ENCODE results near the gene NBEAL2. TPM values are rescaled to one million over a fixed set of nuclear protein-coding genes. Genes with fewer than 3 reads are reported as not detected.

The NBEAL2 gene
- polyA plus RNA-seq, 1 donor from 2014 or later, result 3.3 TPM

GRCh38 chr3:46993292-46993691 lies 13.8 kb downstream of the NBEAL2 start:
- H3K79me2 ChIP-seq (replicated peaks; ENCODE audit: insufficient read depth, low read length), result no peaks in the 10 kb centered on the region
- H3K36me3 ChIP-seq (ENCODE audit: insufficient read depth, low read length), result no peaks in the 10 kb centered on the region
- H3F3A ChIP-seq (ENCODE audit: insufficient read depth, low read length, poor library complexity, severe bottlenecking), result no peaks in the 10 kb centered on the region
- H2AFZ ChIP-seq (ENCODE audit: low read depth, low read length), result no peak overlapping the region
- no peaks in the 10 kb centered on the region for H4K20me1 ChIP-seq (ENCODE audit: insufficient read depth)
- H3K27me3 ChIP-seq (ENCODE audit: insufficient read depth, low read depth, low read length), result no peaks in the 10 kb centered on the region
- no peak overlapping the region for H3K27ac ChIP-seq (ENCODE audit: low read length)
- H3K9me3 ChIP-seq (ENCODE audit: low read length), result no peaks in the 10 kb centered on the region
- no peaks in the 10 kb centered on the region for H3K9me2 ChIP-seq (ENCODE audit: insufficient read depth, low read length)
- no peak overlapping the region for H3K4me2 ChIP-seq (ENCODE audit: low read length)
- H3K9ac ChIP-seq (ENCODE audit: low read length), result no peak overlapping the region
- H3K4me3 ChIP-seq (ENCODE audit: low read length), result no peak overlapping the region
- TF ChIP-seq EP300 (conservative IDR thresholded peaks at IDR 0.05; ENCODE audit: poor library complexity, severe bottlenecking), result no peak
- TF ChIP-seq REST (IDR thresholded peaks at IDR 0.05; ENCODE audit: borderline replicate concordance), result no peak
- no peak for TF ChIP-seq TAF1 (IDR thresholded peaks at IDR 0.05; ENCODE audit: low read depth)
- no peak for TF ChIP-seq CTCF (IDR thresholded peaks at IDR 0.05; ENCODE audit: poor library complexity, severe bottlenecking)
- no peak for TF ChIP-seq EZH2 (IDR thresholded peaks at IDR 0.05; ENCODE audit: borderline replicate concordance, insufficient read depth, low read length, poor library complexity, severe bottlenecking)
- TF ChIP-seq SMC3 (conservative IDR thresholded peaks at IDR 0.05; ENCODE audit: poor library complexity), result no peak

- no peaks in the 10 kb centered on the region for H3F3A ChIP-seq (ENCODE audit: insufficient read depth, low read length, poor library complexity, severe bottlenecking)
- TF ChIP-seq CTCF (IDR thresholded peaks at IDR 0.05; ENCODE audit: poor library complexity, severe bottlenecking), result no peak
- no peak for TF ChIP-seq RAD21 (conservative IDR thresholded peaks at IDR 0.05)
- no peak for TF ChIP-seq EZH2 (IDR thresholded peaks at IDR 0.05; ENCODE audit: borderline replicate concordance, insufficient read depth, low read length, poor library complexity, severe bottlenecking)
- no peak for TF ChIP-seq MXI1 (conservative IDR thresholded peaks at IDR 0.05; ENCODE audit: poor library complexity, severe bottlenecking)
- TF ChIP-seq EP300 (conservative IDR thresholded peaks at IDR 0.05; ENCODE audit: poor library complexity, severe bottlenecking), result no peak
- TF ChIP-seq POLR2AphosphoS5 (IDR thresholded peaks at IDR 0.05), result no peak
- no peak for TF ChIP-seq TAF1 (IDR thresholded peaks at IDR 0.05; ENCODE audit: low read depth)
- no peak for TF ChIP-seq SMC3 (conservative IDR thresholded peaks at IDR 0.05; ENCODE audit: poor library complexity)
- no peak for TF ChIP-seq REST (IDR thresholded peaks at IDR 0.05; ENCODE audit: borderline replicate concordance)
- no peak overlapping the region for H3K4me2 ChIP-seq (ENCODE audit: low read length)
- no peak overlapping the region for H3K4me3 ChIP-seq (ENCODE audit: low read length)
- H3K9me3 ChIP-seq (ENCODE audit: low read length), result no peaks in the 10 kb centered on the region
- H3K79me2 ChIP-seq (replicated peaks; ENCODE audit: insufficient read depth, low read length), result no peaks in the 10 kb centered on the region
- no peak overlapping the region for H3K27ac ChIP-seq (ENCODE audit: low read length)
- H3K36me3 ChIP-seq (ENCODE audit: insufficient read depth, low read length), result no peaks in the 10 kb centered on the region
- H2AFZ ChIP-seq (ENCODE audit: low read depth, low read length), result no peak overlapping the region
- no peaks in the 10 kb centered on the region for H4K20me1 ChIP-seq (ENCODE audit: insufficient read depth)
- no peaks in the 10 kb centered on the region for H3K9me2 ChIP-seq (ENCODE audit: insufficient read depth, low read length)
- H3K27me3 ChIP-seq (ENCODE audit: insufficient read depth, low read depth, low read length), result no peaks in the 10 kb centered on the region
- no peak overlapping the region for H3K9ac ChIP-seq (ENCODE audit: low read length)
Observed at GRCh38 chr3:46993986-46994385, 14.5 kb downstream of the NBEAL2 start.

All from neural cell (in vitro differentiated cells).